ENCODE data around the gene NXPH2.

DNA sequence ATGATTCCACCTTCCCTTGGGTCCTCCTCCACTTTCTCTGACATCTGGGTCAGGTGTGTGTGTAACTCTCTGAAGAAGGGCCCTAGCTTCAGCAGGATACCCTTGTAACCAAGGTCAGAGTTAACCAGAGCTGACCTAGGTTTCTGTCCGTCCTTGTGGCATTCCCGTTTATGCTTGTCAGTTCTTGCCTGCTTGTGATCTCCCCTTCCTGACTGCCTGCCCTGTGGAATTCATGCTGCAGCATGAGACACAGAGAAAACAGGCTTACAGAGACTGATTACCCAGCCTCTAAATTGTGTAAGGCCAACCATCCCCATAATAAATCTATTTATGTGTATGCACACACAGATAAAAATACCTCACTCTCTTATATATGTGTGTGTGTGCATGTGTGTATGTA is 22.8 kb downstream of the NXPH2 start:
- TF ChIP-seq, protein P1, sequence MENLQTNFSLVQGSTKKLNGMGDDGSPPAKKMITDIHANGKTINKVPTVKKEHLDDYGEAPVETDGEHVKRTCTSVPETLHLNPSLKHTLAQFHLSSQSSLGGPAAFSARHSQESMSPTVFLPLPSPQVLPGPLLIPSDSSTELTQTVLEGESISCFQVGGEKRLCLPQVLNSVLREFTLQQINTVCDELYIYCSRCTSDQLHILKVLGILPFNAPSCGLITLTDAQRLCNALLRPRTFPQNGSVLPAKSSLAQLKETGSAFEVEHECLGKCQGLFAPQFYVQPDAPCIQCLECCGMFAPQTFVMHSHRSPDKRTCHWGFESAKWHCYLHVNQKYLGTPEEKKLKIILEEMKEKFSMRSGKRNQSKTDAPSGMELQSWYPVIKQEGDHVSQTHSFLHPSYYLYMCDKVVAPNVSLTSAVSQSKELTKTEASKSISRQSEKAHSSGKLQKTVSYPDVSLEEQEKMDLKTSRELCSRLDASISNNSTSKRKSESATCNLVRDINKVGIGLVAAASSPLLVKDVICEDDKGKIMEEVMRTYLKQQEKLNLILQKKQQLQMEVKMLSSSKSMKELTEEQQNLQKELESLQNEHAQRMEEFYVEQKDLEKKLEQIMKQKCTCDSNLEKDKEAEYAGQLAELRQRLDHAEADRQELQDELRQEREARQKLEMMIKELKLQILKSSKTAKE (CRISPR knock-in tag; IDR thresholded peaks at IDR 0.05; ENCODE audit: borderline replicate concordance): no peak
- TF ChIP-seq YY1 (IDR thresholded peaks at IDR 0.05; ENCODE audit: insufficient read depth, insufficient replicate concordance, low read depth, low read length): no peak

Measured in HepG2 (cell line).